Stimulated activated CD4-positive, alpha-beta T cell treated with anti-CD3 and anti-CD28 coated beads, Interleukin-2, amount 100 ng/mL, for 4 hours (primary cell): ENCODE measurements around the gene CIART.
"Not testable (repeated sequence)": the region's sequence is repeated elsewhere in the genome, so short reads cannot be mapped to it uniquely, and the experiment has no call there.

Experiments used
- DNase-seq: peaks from one replicate; pipeline ENCODE4 v3.0.0-alpha.2; 2020; ENCODE audit warnings: low read depth

The CIART gene

DNA sequence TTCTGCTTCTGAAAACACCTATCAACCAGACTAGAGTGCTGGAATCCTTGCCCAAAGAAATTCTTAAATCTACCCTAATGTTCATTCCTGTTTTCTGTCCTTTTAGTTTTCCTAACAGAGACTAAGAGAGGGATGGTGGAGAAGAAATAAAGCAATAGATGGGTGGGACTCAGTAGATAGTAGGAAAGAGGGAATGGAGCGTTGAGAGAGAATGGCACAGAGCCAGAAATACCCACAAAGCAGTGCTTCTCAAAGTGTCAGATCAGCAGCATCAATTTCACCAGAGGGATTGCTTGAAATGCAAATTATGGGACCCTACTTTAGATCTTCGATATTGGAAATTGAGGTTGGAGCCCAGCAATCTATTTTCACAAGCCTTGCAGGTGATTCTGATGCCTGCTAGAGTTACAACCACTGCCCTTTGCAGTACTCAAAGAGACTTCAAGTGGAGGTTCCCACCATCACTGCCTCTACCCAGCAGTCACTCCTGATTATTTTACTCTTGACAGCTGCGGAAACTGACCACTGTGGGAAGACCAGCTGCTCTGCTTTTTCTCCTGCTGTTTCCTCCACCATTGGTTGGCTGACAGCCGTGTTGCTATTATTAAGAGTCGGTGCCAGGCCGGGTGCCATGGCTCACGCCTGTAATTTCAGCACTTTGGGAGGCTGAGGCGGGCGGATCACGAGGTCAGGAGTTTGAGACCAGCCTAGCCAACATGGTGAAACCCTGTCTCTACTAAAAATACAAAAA, 27.6 kb downstream of the CIART start:
- DNase-seq, result no peak

DNA sequence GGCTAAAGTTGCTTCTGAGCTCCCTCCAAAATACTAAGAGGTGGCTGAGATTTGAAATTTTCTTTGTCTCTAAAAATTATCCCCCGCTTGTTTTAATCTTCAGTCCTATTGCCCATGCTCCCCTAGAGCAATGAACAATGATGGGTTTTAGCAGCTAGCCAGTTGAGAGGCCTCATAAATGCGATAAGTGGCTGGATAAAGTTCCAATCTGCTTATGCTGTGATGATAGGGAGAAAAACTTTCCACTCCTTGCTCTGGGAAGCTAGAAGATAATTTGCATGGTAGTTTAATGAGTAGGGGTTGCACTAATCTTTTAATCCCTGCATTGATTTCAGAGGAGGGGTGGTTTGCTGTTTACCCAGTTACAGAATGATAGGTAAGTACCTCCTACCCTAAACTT, 29.4 kb downstream of the CIART start:
- DNase-seq, result no peak

DNA sequence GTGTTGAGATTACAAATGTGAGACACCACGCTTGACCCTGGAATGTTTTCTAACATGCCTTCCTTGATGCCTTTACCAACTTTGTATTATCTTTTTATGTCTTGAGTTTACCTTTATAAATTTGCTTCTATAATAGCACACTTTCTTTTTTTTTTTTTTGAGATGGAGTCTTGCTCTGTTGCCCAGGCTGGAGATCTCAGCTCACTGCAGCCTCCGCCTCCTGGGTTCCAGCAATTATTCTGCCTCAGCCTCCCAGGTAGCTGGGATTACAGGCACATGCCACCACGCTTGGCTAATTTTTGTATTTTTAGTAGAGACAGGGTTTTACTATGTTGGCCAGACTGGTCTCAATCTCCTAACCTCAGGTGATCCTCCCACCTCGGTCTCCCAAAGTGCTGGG, 32.3 kb downstream of the CIART start:
- DNase-seq, result not testable (repeated sequence)

DNA sequence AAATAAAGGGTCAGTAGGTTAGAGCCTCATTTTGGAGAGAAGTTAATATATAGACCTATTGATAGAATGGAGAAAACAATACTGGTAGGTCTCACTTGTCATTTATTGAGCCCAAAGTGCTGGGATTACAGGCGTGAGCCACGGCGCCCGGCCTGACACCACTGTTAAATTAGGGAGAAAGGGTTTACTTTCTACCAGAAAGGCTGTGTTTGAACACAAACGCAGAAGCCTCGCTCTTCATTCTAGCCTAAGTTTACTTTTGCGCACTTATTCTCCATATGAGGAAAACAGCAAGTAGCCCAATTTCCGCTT, 38.3 kb downstream of the CIART start:
- no peak for DNase-seq

DNA sequence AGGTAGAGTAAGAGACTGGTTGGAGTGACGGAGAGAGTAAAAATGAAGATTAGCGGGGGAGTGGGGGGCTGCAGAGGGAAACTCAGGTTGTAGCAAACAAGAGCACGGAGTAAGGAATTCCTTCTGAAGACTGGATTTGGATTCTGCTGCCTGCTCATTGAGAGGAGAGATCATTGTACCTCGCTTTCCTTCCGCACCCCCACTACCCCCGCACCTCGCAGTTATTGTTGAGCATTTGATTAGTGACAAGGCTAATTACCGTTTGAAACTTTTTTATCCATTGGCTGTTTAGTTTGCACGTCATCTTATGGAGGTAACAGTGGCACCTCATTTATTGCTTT, 39.4 kb downstream of the CIART start:
- DNase-seq, result no peak

DNA sequence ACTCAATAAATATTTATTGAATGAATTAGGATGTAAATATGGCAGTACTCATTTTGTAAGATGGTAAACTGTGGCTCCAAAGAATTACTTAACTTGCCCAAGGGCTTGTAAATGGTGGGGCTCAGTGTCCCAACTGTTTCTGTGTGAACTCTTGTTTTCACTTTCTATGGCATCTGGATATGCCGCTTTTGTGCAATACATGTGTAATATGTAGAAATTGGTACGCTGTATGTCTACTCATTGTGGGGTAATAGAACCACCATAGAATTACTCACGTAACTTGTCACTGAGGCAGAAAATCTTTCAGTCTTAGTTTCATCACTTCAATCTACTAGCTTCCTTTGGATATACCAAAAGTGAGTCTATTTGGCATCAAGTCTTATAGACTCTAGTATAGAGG, 40.0 kb downstream of the CIART start:
- DNase-seq, result no peak

DNA sequence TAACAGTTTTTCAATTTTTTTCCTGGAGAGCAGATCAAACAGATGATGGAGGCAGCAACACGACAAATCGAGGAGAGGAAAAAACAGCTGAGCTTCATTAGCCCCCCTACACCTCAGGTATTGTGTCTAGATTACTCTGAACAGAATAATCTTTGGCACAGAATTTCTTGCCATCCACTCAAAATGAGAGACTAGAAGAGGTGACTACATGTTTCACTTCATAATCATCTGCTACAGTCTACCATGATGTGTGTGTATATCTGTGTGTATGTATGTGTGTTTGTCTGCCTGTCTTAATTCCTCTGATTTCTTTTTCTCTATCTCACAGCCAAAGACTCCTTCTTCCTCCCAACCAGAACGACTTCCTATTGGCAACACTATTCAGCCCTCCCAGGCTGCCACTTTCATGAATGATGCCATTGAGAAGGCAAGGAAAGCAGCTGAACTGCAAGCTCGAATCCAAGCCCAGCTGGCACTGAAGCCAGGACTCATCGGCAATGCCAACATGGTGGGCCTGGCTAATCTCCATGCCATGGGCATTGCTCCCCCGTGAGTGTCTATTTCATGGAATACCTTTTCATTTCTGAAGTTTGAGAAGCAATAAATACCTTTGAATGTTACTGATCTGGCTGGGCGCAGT, 50.4 kb downstream of the CIART start:
- no peak for DNase-seq
